Measurements from ENCODE around the gene CSAD.
"Not testable (repeated sequence)": the region's sequence is repeated elsewhere in the genome, so short reads cannot be mapped to it uniquely, and the experiment has no call there.

Gene CSAD

GRCh38 chr12:53112431-53112830 lies 68.3 kb downstream of the CSAD start:
- H3K4me3 ChIP-seq (ENCODE audit: low read depth, low read length) = not testable (repeated sequence)

All from iPS-11a (cell line).